ENCODE results near the gene IFT122. TPM values are rescaled to one million over a fixed set of nuclear protein-coding genes. Genes with fewer than 3 reads are reported as not detected.

The IFT122 gene
- total and polyA plus RNA-seq, 2 of the 4 experiments (the other 2 are of a cell fraction): 16.8 to 28.0 TPM

DNA sequence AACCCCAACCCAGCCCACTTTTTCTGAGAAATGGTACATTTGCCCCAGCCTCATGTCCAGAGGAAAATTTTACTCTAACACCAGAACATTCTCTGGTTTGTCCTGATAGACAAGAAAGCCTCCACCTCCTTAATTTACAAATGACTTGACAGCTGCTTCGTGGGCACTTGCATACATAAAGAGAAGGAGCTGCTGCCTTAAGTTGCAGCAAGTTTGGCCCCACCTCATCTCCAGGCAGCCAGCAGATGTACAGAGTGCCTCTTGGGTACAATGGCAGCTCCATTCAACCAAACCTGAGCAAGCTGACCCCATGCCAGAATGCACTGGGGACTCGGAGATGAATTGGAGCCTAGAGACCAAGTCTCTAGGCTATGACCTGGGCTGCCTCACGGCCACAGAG, 96.8 kb downstream of the IFT122 start:
- no peak overlapping the region for H2BK15ac ChIP-seq (ENCODE audit: low read depth, low read length)
- H2AFZ ChIP-seq (replicated peaks; ENCODE audit: low read length, poor library complexity): no peak overlapping the region
- H3K9me1 ChIP-seq (ENCODE audit: insufficient read depth, low read length): no peaks in the 10 kb centered on the region
- no peak overlapping the region for H4K91ac ChIP-seq (ENCODE audit: insufficient read depth, low read depth, low read length)
- H2BK20ac ChIP-seq (ENCODE audit: low read depth, low read length): no peak overlapping the region
- intact Hi-C loops (cut with micrococcal nuclease) (loop anchor here (5.0 kb wide), 1 partner anchor 85 kb away; no protein-coding TSS in a partner anchor), dilution Hi-C loops (cut with HindIII; ENCODE audit: low sequenced_read_pairs, unreplicated experiment) (no loop called here), in situ Hi-C loops (cut with MboI; ENCODE audit: low sequenced_read_pairs) (no loop called here)
- no TSS peak for BruUV-seq (replicated peaks)
- H3K56ac ChIP-seq (ENCODE audit: extremely low read depth, insufficient read depth, low read length): no peak overlapping the region
- ChIA-PET POLR2A (ENCODE audit: unreplicated experiment) (no interaction called here), CTCF (no interaction called here)
- H3K27ac ChIP-seq (ENCODE audit: insufficient read depth, low read length): no peak overlapping the region
- ATAC-seq (ENCODE audit: low read depth) (no peak), DNase-seq (no peak)
- no peak overlapping the region for H2AK9ac ChIP-seq (replicated peaks; ENCODE audit: low read depth, low read length, poor library complexity)
- no peaks in the 10 kb centered on the region for H4K20me1 ChIP-seq (ENCODE audit: insufficient read depth, low read length)
- no peak for TF ChIP-seq SMC3 (IDR thresholded peaks at IDR 0.05; ENCODE audit: low read depth, low read length)
- no peak overlapping the region for H3K14ac ChIP-seq (replicated peaks; ENCODE audit: low read depth, low read length)
- no peak overlapping the region for H3K9ac ChIP-seq (ENCODE audit: low read depth, low read length)
- no peaks in the 10 kb centered on the region for H3K9me3 ChIP-seq (ENCODE audit: control insufficient read depth, insufficient read depth, low read length)
- no peaks in the 10 kb centered on the region for H3K36me3 ChIP-seq (ENCODE audit: control insufficient read depth, insufficient read depth, low read length)
- H2AK5ac ChIP-seq (ENCODE audit: low read depth, low read length): no peak overlapping the region
- no peak overlapping the region for H3K23ac ChIP-seq (ENCODE audit: low read depth, low read length)
- no peak overlapping the region for H2BK5ac ChIP-seq (ENCODE audit: low read depth, low read length, poor library complexity, severe bottlenecking)
- no peak overlapping the region for H2BK120ac ChIP-seq (ENCODE audit: low read depth, low read length)
- no peak overlapping the region for H3K18ac ChIP-seq (ENCODE audit: low read depth, low read length)
- no peak overlapping the region for H3K4me2 ChIP-seq (ENCODE audit: low read depth, low read length)
- no peaks in the 10 kb centered on the region for H3K79me1 ChIP-seq (ENCODE audit: low read depth in 1 of 2, low read length in 2 of 2)
- H4K8ac ChIP-seq (ENCODE audit: low read depth in 2 of 2, low read length in 2 of 2): no peak overlapping the region
- H3K4me3 ChIP-seq (ENCODE audit: insufficient read depth, low read depth, low read length): no peak overlapping the region
- peaks cover 3% of the 10 kb centered on the region; the same call in 1 of the 2 replicates for H3K4me1 ChIP-seq (ENCODE audit: control insufficient read depth, insufficient read depth, low read length)
- 80% methylated on average over 1 of the region's 3 CpGs; no CpG with 5 or more reads in 1 of the 2 experiments for WGBS, 2 experiments (ENCODE audit: extremely low coverage in 2 of 2, insufficient read length in 1 of 2)
- H3K4ac ChIP-seq (ENCODE audit: low read depth, low read length): no peak overlapping the region
- peaks cover 5% of the 10 kb centered on the region; the same call in 1 of the 2 replicates for H3K27me3 ChIP-seq (ENCODE audit: control insufficient read depth, insufficient read depth, low read length)
- H4K5ac ChIP-seq (ENCODE audit: low read depth, low read length): no peak overlapping the region

Measured in IMR-90 (cell line).